PFSK-1 (cell line): ENCODE measurements around the gene RELA.

Source experiments
- FOXP2 ChIP-seq: optimal IDR thresholded peaks from 2 replicates; pipeline ENCODE3; 2011; ENCODE audit warnings: borderline replicate concordance, control low read depth, inconsistent platforms; ENCODE audit not compliant: insufficient read depth; ENCODE audit errors: extremely low read length, extremely low read depth
- POLR2AphosphoS5 ChIP-seq: IDR thresholded peaks from 2 replicates; pipeline ENCODE4 v1.6.1; 2012; ENCODE audit warnings: low read depth, mild to moderate bottlenecking, control low read depth, low read length, moderate library complexity
- SIN3A ChIP-seq: IDR thresholded peaks from 2 replicates; pipeline ENCODE4 v1.6.1; 2012; ENCODE audit warnings: mild to moderate bottlenecking, low read length, moderate library complexity, borderline replicate concordance; ENCODE audit not compliant: insufficient read depth
- TAF1 ChIP-seq: IDR thresholded peaks from 2 replicates; pipeline ENCODE4 v1.6.1; 2012; ENCODE audit warnings: low read length, control low read depth, borderline replicate concordance; ENCODE audit not compliant: insufficient read depth
- TF ChIP-seq, protein P1 (sequence below), 2 experiments: IDR thresholded peaks; 2 replicates each; pipeline versions ENCODE4 v1.6.1 to v1.8.0; 2011 to 2012; ENCODE audit warnings: low read depth in 2 of 2, low read length in 2 of 2, control low read depth in 1 of 2, inconsistent platforms in 1 of 2, mild to moderate bottlenecking in 1 of 2, moderate library complexity in 1 of 2; ENCODE audit not compliant: insufficient read depth in 1 of 2

DNA sequence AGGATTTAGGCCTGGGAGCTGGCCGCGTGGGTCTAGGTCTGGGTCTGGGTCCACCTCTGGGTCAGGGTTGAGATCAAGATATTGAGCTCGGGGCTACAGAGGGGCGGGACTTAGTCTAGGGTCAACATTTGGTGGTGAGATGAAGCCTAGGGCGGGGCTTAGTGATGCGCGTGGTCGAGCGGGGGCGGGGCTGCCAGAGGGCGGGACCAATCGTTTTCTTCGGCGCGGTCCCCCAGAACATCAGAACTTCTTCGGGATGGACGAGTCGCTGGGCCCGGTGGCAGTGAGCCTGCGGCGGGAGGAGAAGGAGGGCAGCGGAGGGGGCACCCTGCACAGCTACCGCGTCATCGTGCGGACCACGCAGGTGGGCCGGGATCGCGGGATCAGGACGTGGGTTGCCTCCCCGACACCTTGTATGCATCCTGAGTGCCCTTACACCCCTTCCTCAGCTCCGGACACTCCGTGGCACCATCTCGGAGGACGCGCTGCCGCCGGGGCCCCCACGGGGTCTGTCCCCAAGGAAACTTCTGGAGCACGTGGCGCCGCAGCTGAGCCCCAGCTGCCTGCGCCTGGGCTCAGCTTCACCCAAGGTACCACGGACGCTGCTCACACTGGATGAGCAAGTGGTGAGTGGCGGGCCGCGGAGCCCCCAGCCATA lies 20.6 kb downstream of the RELA start:
- TF ChIP-seq, protein P1, sequence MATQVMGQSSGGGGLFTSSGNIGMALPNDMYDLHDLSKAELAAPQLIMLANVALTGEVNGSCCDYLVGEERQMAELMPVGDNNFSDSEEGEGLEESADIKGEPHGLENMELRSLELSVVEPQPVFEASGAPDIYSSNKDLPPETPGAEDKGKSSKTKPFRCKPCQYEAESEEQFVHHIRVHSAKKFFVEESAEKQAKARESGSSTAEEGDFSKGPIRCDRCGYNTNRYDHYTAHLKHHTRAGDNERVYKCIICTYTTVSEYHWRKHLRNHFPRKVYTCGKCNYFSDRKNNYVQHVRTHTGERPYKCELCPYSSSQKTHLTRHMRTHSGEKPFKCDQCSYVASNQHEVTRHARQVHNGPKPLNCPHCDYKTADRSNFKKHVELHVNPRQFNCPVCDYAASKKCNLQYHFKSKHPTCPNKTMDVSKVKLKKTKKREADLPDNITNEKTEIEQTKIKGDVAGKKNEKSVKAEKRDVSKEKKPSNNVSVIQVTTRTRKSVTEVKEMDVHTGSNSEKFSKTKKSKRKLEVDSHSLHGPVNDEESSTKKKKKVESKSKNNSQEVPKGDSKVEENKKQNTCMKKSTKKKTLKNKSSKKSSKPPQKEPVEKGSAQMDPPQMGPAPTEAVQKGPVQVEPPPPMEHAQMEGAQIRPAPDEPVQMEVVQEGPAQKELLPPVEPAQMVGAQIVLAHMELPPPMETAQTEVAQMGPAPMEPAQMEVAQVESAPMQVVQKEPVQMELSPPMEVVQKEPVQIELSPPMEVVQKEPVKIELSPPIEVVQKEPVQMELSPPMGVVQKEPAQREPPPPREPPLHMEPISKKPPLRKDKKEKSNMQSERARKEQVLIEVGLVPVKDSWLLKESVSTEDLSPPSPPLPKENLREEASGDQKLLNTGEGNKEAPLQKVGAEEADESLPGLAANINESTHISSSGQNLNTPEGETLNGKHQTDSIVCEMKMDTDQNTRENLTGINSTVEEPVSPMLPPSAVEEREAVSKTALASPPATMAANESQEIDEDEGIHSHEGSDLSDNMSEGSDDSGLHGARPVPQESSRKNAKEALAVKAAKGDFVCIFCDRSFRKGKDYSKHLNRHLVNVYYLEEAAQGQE (IDR thresholded peaks at IDR 0.05; ENCODE audit: insufficient read depth in 1 of 2, low read depth in 2 of 2, low read length in 2 of 2), result no peak
- TF ChIP-seq TAF1 (no peak), POLR2AphosphoS5 (no peak), FOXP2 (no peak), SIN3A (no peak)
